Mucosa of rectum (tissue), 2 donors: ENCODE results near the gene DPP10.
"Not testable (repeated sequence)": the region's sequence is repeated elsewhere in the genome, so short reads cannot be mapped to it uniquely, and the experiment has no call there.

Experiments
- H3K27ac ChIP-seq, 2 donors: one replicate each; pipeline ENCODE4 v1.7.0; 2013; ENCODE audit warnings: inconsistent platforms in 2 of 2, low read depth in 2 of 2, low read length in 2 of 2
- H3K27me3 ChIP-seq, 2 donors: one replicate each; pipeline ENCODE4 v1.7.0; 2013; ENCODE audit warnings: low read length in 2 of 2; ENCODE audit not compliant: control insufficient read depth in 2 of 2, insufficient read depth in 2 of 2
- H3K36me3 ChIP-seq, 2 donors: one replicate each; pipeline ENCODE4 v1.7.0; 2013; ENCODE audit warnings: low read length in 2 of 2; ENCODE audit not compliant: control insufficient read depth in 2 of 2, insufficient read depth in 2 of 2
- H3K4me1 ChIP-seq, 2 donors: one replicate each; pipeline ENCODE4 v1.7.0; 2013; ENCODE audit warnings: low read length in 2 of 2, mild to moderate bottlenecking in 1 of 2; ENCODE audit not compliant: control insufficient read depth in 2 of 2, insufficient read depth in 2 of 2
- H3K4me3 ChIP-seq, 2 donors: one replicate each; pipeline ENCODE4 v1.7.0; 2013; ENCODE audit warnings: low read length in 2 of 2
- H3K9ac ChIP-seq, 2 donors: one replicate each; pipeline ENCODE4 v1.7.0; 2013; ENCODE audit warnings: low read length in 2 of 2, low read depth in 1 of 2, mild to moderate bottlenecking in 1 of 2
- H3K9me3 ChIP-seq, 2 donors: one replicate each; pipeline ENCODE4 v1.7.0; 2013; ENCODE audit warnings: low read length in 2 of 2; ENCODE audit not compliant: control insufficient read depth in 2 of 2
- donor health status: healthy.
- donor health status: Normal muscosa, but diverticular disease.

Gene DPP10

GRCh38 chr2:114442510-114442909, at the start of gene DPP10:
Gene DPP10 (plus strand): TSS chr2:114442641.
- H3K9ac ChIP-seq = no peak within 1 kb of the TSS
- H3K27me3 ChIP-seq = no peaks in the 10 kb centered on the region
- H3K4me1 ChIP-seq = no peaks in the 10 kb centered on the region
- H3K9me3 ChIP-seq = no peaks in the 10 kb centered on the region
- H3K4me3 ChIP-seq = no peak within 1 kb of the TSS
- H3K27ac ChIP-seq = no peak within 1 kb of the TSS
- H3K36me3 ChIP-seq = no peaks in the 10 kb centered on the region

GRCh38 chr2:114400890-114401289, 41.6 kb upstream of the DPP10 start:
- H3K27ac ChIP-seq = no peak overlapping the region
- H3K4me1 ChIP-seq = no peaks in the 10 kb centered on the region
- H3K9ac ChIP-seq = no peak overlapping the region
- H3K36me3 ChIP-seq = no peaks in the 10 kb centered on the region
- H3K27me3 ChIP-seq = no peaks in the 10 kb centered on the region
- no peaks in the 10 kb centered on the region for H3K9me3 ChIP-seq
- H3K4me3 ChIP-seq = no peak overlapping the region

GRCh38 chr2:114405247-114406116, 37.0 kb upstream of the DPP10 start:
- Histone ChIP-seq H3K36me3 (no peaks in the 10 kb centered on the region), H3K27me3 (no peaks in the 10 kb centered on the region), H3K9me3 (no peaks in the 10 kb centered on the region), H3K4me1 (no peaks in the 10 kb centered on the region), H3K27ac (no peak overlapping the region), H3K4me3 (no peak overlapping the region), H3K9ac (no peak overlapping the region)

GRCh38 chr2:114406347-114406746, 36.1 kb upstream of the DPP10 start:
- no peaks in the 10 kb centered on the region for H3K27me3 ChIP-seq
- no peaks in the 10 kb centered on the region for H3K9me3 ChIP-seq
- no peak overlapping the region for H3K4me3 ChIP-seq
- no peak overlapping the region for H3K27ac ChIP-seq
- no peak overlapping the region for H3K9ac ChIP-seq
- H3K36me3 ChIP-seq = no peaks in the 10 kb centered on the region
- H3K4me1 ChIP-seq = no peaks in the 10 kb centered on the region

- H3K36me3 ChIP-seq, H3K9me3 ChIP-seq, H3K4me3 ChIP-seq: not testable (repeated sequence)
Observed at GRCh38 chr2:114407353-114407752, 35.1 kb upstream of the DPP10 start.

GRCh38 chr2:114421781-114422180, 20.7 kb upstream of the DPP10 start:
- Histone ChIP-seq H3K9ac (no peak overlapping the region), H3K4me1 (no peaks in the 10 kb centered on the region), H3K9me3 (no peaks in the 10 kb centered on the region), H3K27me3 (no peaks in the 10 kb centered on the region), H3K36me3 (no peaks in the 10 kb centered on the region), H3K27ac (no peak overlapping the region), H3K4me3 (no peak overlapping the region)

More at GRCh38 chr2:114407353-114407752, 35.1 kb upstream of the DPP10 start:
- not testable (repeated sequence) for H3K9ac ChIP-seq, H3K27me3 ChIP-seq, H3K27ac ChIP-seq, H3K4me1 ChIP-seq

GRCh38 chr2:114424699-114425098, 17.7 kb upstream of the DPP10 start:
- Histone ChIP-seq H3K9ac (no peak overlapping the region), H3K4me1 (no peaks in the 10 kb centered on the region), H3K27ac (no peak overlapping the region), H3K9me3 (no peaks in the 10 kb centered on the region), H3K36me3 (no peaks in the 10 kb centered on the region), H3K4me3 (no peak overlapping the region), H3K27me3 (no peaks in the 10 kb centered on the region)

GRCh38 chr2:114426756-114427155, 15.7 kb upstream of the DPP10 start:
- H3K9ac ChIP-seq = no peak overlapping the region
- no peak overlapping the region for H3K4me3 ChIP-seq
- no peak overlapping the region for H3K27ac ChIP-seq
- H3K9me3 ChIP-seq = no peaks in the 10 kb centered on the region
- no peaks in the 10 kb centered on the region for H3K36me3 ChIP-seq
- H3K27me3 ChIP-seq = no peaks in the 10 kb centered on the region
- H3K4me1 ChIP-seq = no peaks in the 10 kb centered on the region

- Histone ChIP-seq H3K4me3 (no peak overlapping the region), H3K9ac (no peak overlapping the region), H3K27ac (no peak overlapping the region), H3K27me3 (no peaks in the 10 kb centered on the region), H3K4me1 (no peaks in the 10 kb centered on the region), H3K36me3 (no peaks in the 10 kb centered on the region), H3K9me3 (no peaks in the 10 kb centered on the region)
Observed at GRCh38 chr2:114436329-114436728, 6.1 kb upstream of the DPP10 start.

GRCh38 chr2:114446571-114446970, 4.1 kb downstream of the DPP10 start:
- H3K27ac ChIP-seq = no peak overlapping the region
- H3K4me1 ChIP-seq = no peaks in the 10 kb centered on the region
- H3K36me3 ChIP-seq = no peaks in the 10 kb centered on the region
- H3K9me3 ChIP-seq = no peaks in the 10 kb centered on the region
- H3K9ac ChIP-seq = no peak overlapping the region
- H3K4me3 ChIP-seq = no peak overlapping the region
- no peaks in the 10 kb centered on the region for H3K27me3 ChIP-seq
